HFF-Myc (cell line): ENCODE measurements around the gene CDCP1.
"Not testable (repeated sequence)": the region's sequence is repeated elsewhere in the genome, so short reads cannot be mapped to it uniquely, and the experiment has no call there.

Experiments
- DNase-seq: peaks from one replicate; pipeline ENCODE4 v3.0.0-alpha.2; 2011; ENCODE audit warnings: low read depth; ENCODE audit errors: extremely low read depth
- H3K4me3 ChIP-seq: replicated peaks from 2 replicates; pipeline ENCODE4 v1.5.1; 2011; ENCODE audit warnings: low read depth, mild to moderate bottlenecking, control low read depth, low read length
- CTCF ChIP-seq: IDR thresholded peaks from 2 replicates; pipeline ENCODE4 v1.5.1; 2012; ENCODE audit warnings: mild to moderate bottlenecking, low read depth, low read length, control low read depth; ENCODE audit errors: missing control alignments

Gene CDCP1

DNA sequence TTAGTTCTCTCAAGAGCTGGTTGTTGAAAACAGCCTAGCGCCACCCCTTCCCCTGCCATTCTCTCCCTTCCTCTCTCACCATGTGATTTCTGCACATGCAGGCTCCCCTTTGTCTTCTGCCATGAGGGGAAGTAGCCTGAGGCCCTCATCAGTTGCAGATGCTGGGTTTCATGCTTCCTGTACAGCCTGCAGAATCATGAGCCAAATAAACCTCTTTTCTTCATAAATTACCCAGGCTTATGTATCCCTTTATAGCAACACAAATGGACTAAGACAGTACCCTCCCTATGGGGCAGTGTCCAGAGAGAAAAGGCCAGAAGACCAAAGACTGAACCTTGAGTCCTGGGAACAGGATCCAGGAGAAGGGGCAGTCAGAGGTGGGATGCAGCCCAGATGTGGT lies 65.4 kb downstream of the CDCP1 start:
- H3K4me3 ChIP-seq: no peak overlapping the region
- no peak for DNase-seq
- TF ChIP-seq CTCF: no peak

- TF ChIP-seq CTCF: no peak
- no peak for DNase-seq
Measured at GRCh38 chr3:45079715-45080114, 66.5 kb downstream of the CDCP1 start.

DNA sequence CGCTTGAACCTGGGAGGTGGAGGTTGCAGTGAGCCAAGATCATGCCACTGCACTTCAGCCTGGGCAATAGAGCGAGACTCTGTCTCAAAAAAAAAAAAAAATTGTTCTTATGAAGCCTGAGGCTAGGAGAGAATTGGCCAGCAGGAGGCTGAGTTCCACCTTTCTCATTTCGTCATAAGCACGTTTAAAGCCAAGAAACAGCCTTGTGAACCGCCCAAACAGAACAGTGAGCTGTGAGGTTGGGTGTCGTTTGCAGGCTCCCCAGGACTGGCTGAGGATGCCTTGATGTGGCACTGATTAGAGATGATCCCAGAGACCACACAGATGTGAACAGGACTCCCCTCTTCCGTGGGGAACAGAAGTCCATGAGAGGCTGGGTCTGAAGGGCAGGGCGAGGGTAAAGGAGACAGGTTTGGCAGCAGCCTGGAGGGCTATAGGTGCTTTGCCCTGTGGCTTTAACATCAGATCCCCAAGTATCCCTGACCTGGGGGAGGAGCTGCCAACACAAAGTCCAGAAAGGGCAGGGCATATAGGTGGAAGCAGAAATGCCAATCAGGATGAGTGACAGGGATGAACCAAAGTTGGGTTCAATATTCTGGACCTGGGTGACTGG lies 67.2 kb downstream of the CDCP1 start:
- H3K4me3 ChIP-seq: no peak overlapping the region
- DNase-seq: no peak
- TF ChIP-seq CTCF: peak; percentile 17

More at GRCh38 chr3:45079715-45080114, 66.5 kb downstream of the CDCP1 start:
- H3K4me3 ChIP-seq: no peak overlapping the region

GRCh38 chr3:45078256-45078655 lies 67.9 kb downstream of the CDCP1 start:
- not testable (repeated sequence) for DNase-seq, H3K4me3 ChIP-seq

DNA sequence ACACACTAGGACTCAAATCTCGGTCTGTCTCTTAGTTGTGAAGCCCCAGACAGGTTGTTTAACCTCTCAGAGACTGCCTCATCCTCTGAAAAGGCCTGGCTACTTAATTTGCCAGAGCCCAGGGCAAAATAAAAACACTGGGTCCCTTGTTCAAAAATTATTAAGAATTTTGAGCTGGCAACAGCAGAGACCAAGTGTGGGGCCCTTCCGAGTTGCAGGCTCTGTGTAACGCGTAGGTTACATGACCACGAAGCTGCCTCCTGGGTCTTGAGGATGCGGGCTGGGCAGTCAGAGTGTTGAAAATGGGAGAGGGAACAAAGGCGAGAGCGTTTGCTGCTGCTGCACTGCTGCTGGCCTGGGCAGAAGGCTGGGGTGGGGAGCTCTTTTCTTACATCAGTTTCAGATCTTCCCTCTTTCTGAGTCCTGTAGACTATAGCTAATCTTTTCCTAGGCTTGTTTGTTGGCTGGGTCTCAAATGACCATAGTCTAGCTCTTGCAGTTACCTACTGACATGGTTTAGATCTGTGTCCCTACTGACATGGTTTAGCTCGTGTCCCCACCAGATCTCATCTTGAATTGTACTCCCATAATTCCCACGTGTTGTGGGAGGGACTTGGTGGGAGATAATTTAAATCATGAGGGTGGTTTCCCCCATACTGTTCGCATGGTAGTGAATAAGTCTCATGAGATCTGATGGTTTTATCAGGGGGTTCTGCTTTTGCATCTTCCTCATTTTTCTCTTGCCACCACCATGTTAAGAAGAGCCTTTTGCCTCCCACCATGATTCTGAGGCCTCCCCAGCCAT lies 70.2 kb downstream of the CDCP1 start:
- TF ChIP-seq CTCF: no peak
- DNase-seq: no peak
- H3K4me3 ChIP-seq: no peak overlapping the region

DNA sequence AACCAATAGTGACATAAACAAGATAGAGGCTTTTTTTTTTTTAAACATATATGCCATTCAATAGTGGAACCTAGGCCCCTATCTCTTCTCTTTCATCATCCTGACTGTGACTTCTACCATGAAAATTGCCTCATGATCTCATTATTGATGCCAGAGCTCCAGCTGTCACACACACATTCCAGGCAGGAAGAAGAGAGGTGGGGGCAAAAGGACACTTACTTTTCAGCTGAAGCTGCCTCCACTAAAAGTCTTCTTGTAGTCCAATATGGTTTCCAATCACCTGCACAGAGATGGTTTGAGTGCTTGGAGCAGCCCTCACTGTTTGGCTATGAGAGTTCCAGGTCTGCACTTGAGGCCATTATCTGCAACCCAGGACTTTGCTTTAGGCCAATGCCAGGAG lies 75.1 kb downstream of the CDCP1 start:
- no peak for TF ChIP-seq CTCF
- no peak for DNase-seq

DNA sequence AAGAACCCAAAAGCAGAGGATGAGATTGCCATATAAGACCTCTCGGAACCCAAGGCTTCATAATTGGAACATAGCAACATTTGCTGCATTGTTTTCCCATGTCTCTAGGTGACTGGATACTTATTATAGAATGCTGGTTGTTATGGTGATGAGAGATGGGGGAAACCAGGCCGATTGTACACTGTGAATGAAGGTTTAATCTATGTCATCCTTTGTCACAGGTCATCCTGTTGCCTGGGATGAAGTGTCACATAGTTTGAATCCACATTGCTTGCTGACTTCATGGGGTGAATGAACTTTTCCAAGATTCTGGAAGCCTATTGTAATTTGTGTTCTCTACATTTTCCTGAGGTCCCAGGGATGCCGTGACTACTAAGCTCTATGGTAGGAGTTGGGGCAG lies 78.2 kb downstream of the CDCP1 start:
- no peak for DNase-seq
- no peak overlapping the region for H3K4me3 ChIP-seq
- no peak for TF ChIP-seq CTCF

More for the DNA sequence above, 75.1 kb downstream of the CDCP1 start:
- no peak overlapping the region for H3K4me3 ChIP-seq
